Measurements from ENCODE around the gene MFGE8.

The MFGE8 gene

DNA sequence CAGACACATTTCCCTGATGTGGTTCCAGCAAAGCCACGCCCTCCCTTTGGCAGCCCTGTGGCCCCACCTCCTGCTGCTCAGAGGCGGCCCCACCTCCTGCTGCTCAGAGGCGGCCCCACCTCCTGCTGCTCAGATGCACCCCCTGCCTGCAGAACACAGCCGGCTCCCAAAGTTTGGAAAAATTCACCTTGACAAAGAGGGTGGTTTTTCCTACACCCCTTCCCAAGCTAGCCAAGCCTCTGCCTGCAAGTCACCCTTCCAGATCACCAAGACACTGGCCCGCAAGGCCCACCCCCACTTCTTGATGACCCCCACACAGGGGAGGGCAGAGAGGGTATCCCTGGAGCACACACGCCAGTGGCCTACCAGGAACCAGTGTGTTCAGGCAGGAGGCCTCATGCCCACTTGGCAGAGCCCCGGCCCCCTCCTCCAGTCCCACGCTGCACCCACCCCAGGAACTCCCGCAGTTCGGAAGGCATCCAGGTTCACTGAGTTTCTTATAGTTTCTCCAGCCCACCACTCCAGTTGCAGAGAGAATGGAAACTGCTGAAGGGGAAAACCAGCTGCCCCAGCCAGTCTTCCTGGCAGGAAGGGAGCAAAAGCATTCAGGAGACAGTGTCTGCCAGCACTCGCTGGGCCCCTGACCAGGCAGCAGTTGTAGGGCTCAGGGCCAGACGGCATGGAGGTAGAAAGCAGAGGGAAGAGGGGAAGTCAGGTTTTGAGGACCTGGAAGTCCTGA, 15.6 kb downstream of the MFGE8 start:
- peak; percentile 20 to 32 for DNase-seq

GRCh38 chr15:88897142-88897455, 16.1 kb downstream of the MFGE8 start:
- no peak for DNase-seq

DNA sequence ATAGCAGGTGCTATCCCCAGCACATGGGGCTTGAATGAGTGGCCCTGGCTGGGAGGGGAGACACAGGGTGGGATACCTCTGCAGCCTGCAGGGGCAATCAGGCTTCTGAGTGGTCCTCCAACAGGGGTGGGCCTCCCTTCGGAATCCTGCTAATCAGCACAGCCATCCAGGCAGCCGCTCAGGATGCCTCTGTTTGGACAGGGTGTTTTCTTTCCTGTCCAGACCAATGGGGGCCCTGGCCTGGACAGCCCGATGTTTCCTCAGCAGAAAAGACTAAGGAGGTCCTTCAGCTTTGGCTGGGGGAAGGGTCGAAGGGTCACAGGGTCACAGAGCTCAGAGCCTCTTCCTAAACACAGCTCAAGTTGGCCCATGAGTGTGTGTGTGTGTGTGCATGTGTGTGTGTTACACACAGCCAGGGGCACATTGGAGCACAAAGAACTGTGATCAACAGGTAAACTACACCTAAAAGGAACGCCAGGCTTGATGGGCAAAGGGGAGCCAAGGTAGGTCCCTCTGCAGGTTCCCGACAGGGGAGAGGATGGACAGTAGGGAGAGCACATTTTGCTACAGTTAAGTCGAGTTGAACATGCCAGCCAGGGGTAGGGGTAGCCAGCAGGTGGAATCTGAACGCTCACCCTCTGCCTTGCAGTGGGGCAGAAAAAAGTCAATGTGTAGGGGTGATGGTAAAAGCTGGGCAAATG, 16.7 kb downstream of the MFGE8 start:
- no peak for DNase-seq

GRCh38 chr15:88894819-88895767, 18.1 kb downstream of the MFGE8 start, which contains the start of gene HAPLN3:
Gene HAPLN3 (minus strand): TSS chr15:88895544. CDS start chr15:88887298, 8,246 bp downstream.
- DNase-seq = no peak

DNA sequence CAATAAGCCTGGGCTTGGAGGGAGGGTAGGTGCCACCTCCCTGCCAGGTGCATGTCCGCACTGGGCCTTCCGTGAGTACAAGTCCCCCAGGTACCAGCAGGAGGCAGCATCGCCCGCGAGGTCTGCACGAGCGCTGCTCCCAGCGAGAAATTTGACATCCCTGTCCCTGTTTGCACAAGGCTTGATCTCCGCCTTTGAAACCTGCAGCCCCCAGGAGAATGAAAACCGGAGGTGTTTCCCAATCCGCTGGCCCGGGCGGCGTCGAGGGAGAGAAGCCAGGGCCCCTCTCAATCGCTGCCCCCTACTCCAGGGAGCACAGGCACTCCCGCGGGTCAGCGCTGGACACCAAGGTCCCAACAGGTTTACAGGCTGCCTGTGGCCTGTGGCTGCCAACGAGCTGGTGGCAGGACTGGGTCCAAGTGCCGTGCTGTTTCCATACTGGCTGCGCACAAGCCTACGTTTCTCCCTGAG, 18.8 kb downstream of the MFGE8 start:
- no peak for DNase-seq

DNA sequence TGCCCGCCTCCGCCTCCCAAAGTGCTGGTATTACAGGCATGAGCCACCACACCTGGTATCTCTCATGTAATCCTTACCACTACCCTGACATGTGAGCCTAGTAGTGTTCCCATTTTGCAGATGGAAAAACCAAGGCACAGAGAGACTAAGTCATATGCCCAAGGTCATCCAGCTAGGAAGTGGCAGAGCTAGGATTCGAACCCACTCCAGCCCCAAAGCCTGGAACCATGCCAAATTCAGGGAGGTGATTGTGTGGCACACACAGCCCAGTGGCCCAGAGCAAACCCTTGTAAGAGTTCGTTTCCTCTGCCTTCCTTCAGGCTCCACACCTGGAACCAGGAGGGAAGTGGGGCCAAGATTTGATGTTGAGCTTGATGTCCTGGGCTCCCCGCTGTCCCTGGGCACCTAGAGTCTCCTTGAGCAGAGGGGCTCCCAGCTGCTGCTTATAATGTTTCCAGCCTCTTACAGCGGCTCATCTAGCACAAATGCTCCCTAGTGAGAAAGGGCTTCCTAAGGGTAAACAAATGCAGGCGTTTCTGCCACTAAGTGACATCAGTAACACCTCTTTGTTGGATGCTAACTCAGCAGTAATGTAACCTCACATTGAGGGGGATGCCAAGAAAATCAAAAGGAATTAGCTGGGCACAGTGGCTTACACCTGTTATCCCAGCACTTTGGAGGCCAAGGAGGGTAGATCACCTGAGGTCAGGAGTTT, 21.5 kb downstream of the MFGE8 start:
- DNase-seq = no peak

DNA sequence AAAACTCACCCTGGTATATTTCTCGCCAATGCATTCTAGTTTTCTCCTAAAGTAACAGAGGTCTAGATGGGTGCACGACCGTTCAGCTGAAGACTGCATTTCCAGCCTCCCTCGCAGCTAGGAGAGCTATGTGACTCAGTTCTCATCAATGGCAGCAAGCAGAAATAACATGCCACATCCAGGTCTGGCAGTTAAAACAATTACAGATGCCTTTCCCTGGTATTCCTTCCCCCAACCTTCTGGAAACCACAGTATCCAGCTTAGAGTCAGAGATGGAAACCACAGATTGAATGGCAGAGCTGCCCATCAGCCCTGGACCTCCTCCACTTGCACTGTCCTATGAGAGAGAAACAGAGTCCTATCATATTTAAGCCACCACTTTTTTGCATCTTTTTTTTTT, 22.7 kb downstream of the MFGE8 start:
- no peak for DNase-seq

- DNase-seq = no peak
Measured at GRCh38 chr15:88888719-88889118, 24.5 kb downstream of the MFGE8 start.

- no peak for DNase-seq
Measured at GRCh38 chr15:88887068-88887580, 26.1 kb downstream of the MFGE8 start.

DNA sequence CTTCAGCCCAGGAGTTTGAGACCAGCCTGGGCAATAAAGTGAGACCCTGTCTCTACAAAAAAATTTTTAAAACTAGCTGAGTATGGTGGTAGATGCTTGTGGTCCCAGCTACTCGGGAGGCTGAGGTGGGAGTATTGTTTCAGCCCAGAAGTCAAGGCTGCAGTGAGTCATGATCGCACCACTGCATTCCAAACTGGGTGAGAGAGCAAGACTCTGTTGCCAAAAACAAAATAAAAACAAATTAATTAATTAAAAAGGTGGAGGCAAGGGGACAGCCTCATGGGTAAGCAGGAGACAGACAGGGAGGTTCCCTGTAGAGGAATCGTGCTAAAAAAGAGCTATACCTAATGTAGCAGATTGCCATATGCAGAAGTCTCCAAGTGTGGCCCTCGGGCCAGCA, 30.4 kb downstream of the MFGE8 start:
- DNase-seq = no peak

DNA sequence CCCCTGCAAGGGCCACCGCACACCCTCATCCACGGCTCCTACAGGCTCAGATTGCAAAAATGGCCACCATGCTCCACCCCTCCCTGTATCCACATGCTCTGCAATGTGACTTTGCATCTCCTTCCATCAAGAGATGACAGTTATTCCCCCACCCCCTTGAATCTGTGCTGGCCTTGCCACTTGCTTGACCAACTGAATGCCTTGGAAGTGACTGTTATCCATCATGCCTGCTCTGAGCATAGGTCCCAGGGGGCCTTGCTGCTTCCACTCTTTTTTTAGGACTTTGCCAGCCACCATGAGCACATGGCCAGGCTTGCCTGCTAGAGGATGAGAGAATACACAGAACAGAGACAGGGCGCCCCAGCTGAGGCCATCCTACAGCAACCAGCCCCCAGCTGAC, 31.4 kb downstream of the MFGE8 start:
- DNase-seq = no peak

DNA sequence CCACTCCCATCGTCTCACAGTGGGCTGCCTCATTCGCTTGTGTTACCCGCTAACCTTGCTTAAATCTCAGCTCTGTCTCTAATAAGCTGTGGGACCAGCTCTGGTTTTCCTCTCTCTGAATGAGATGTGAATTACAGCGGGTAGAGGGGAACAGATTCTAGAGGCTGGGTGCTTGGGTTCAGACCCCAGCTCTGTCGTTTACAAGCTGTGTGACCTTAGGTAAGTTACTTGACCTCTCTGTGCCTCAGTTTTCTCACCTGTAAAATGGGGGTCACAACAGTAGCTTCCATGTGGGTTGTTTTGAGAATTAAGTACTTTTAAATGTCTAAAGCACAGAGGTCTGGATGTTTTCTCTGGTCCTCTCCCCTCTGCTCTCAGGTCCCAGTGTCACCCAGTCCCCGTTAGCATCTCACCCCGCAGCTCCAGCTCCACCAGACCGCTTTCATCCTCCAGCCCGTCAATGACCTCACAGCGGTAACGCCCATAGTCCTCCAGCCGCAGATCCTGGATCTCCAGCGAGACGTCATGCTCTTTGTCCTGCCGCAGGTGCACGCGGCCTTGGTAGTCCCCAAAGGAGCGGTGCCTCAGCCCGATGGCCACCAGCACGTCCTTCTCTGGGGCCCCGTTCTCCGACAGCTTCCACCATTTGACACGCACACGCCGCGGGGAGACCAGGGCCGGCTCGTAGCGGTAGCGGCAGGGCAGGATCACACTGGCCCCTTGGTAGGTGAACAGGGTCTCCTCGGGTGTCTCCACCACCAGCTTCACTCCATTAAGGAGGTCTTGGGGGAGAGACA, 32.0 kb downstream of the MFGE8 start:
- DNase-seq = no peak

- DNase-seq = peak in 1 of 2 donors; percentile 2
Measured at GRCh38 chr15:88878720-88879184, 34.4 kb downstream of the MFGE8 start.

GRCh38 chr15:88877906-88878305, 35.3 kb downstream of the MFGE8 start:
- DNase-seq = no peak

GRCh38 chr15:88877415-88877814, 35.8 kb downstream of the MFGE8 start:
- DNase-seq = no peak

DNA sequence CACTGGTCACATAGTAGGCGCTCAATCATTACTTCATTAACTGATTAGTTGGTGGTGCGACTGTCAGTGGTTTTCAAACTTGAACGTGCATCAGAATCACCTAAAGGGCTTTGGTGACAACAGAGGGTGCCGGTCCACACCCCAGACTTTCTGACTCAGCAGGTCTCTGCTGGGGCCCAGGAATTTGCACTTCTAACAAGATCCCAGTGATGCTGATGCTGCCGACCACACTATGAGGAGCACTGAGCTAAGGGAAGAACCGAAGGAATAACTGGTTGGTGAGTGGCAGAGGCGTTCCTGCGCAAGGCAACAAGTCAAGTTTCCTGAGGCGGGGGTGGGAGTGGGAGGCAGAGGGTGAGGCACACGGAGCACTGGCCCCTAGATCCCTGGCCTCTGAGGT, 36.6 kb downstream of the MFGE8 start:
- no peak for DNase-seq

- DNase-seq = no peak
Measured at GRCh38 chr15:88874684-88875083, 38.5 kb downstream of the MFGE8 start.

DNA sequence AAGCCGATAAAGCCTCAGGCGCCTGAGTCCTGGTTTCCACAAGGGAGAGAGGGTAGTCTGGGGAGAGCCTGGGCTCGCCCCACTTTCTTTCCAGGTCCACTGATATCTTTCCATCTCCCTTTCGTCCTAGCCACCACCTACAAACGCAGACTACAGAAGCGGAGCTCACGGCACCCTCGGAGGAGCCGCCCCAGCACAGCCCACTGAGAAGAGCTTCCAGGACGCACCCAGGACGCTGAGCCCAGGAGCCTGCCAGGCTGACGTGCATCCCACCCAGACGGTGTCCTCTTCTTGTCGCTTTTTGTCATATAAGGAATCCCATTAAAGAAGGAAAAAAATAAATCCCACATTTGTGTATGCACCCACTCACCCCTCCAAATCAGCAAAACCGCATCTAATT, 38.9 kb downstream of the MFGE8 start:
- no peak for DNase-seq

DNA sequence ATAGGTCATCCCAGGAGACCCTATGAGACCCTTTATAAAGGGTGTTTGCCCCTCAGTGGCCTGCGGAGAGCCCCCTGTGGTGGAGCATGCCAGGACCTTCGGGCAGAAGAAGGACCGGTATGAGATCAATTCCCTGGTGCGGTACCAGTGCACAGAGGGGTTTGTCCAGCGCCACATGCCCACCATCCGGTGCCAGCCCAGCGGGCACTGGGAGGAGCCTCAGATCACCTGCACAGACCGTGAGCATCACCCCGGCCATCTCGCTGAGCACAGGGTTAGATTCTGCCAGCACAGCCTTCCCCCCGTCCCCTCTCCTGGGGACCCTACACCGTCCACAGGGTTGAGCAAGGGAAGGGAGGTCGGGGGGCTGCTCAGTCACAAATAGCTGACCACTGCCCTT, 39.4 kb downstream of the MFGE8 start:
- DNase-seq = no peak

DNA sequence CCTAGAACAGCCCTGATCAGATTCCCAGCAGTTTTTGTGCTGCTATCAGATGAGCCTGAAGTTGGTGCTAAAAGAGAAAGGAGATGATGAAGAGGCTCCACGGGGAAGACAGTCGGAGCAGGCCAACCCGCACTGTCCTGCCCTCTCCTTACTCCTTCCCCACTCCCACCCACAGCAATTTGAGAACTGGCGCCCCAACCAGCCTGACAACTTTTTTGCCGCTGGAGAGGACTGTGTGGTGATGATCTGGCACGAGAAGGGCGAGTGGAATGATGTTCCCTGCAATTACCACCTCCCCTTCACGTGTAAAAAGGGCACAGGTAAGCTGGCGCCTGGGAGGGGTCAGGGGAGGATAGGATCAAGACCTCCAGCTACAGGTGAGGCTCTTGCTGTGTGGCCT, 40.5 kb downstream of the MFGE8 start:
- DNase-seq = no peak

GRCh38 chr15:88872106-88872505, 41.1 kb downstream of the MFGE8 start:
- no peak for DNase-seq
